ENCODE results near the gene CDY1. TPM values are rescaled to one million over a fixed set of nuclear protein-coding genes. Genes with fewer than 3 reads are reported as not detected.
"Not testable (repeated sequence)": the region's sequence is repeated elsewhere in the genome, so short reads cannot be mapped to it uniquely, and the experiment has no call there.

The CDY1 gene, protein sequence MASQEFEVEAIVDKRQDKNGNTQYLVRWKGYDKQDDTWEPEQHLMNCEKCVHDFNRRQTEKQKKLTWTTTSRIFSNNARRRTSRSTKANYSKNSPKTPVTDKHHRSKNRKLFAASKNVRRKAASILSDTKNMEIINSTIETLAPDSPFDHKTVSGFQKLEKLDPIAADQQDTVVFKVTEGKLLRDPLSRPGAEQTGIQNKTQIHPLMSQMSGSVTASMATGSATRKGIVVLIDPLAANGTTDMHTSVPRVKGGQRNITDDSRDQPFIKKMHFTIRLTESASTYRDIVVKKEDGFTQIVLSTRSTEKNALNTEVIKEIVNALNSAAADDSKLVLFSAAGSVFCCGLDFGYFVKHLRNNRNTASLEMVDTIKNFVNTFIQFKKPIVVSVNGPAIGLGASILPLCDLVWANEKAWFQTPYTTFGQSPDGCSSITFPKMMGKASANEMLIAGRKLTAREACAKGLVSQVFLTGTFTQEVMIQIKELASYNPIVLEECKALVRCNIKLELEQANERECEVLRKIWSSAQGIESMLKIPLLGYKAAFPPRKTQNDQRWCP
- not detected in 2 replicates for total RNA-seq (2014; rRNA removed; shearing (Covaris generic))

DNA sequence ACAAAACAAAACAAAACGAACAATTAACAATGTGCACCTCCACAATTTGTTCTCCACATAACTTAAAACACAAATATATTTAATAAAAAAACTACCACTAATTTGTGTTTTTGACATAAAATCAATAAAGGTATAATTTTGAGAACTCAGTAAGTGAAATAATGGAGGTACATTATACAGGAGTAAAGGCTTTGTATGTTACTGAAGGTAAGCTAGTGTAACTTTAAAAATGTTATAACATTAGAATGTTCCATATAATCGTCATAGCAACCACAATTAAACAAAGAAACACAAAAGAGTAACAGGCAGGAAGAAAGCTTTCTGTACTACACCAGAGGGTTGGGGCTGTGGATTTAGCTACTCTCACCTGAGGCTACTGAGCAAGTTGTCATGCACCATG lies at the start of gene CDY1:
Gene CDY1, plus strand, starts transcription at position 301 of the 400 bp plus-strand sequence. CDS start 326 bp downstream, outside the sequence.
- not testable (repeated sequence) for H3K36me3 ChIP-seq (replicated peaks; ENCODE audit: control insufficient read depth, insufficient read depth, low read length); H3K27me3 ChIP-seq (ENCODE audit: control insufficient read depth, insufficient read depth, low read length); DNase-seq; H3K4me3 ChIP-seq (ENCODE audit: insufficient read depth, low read depth, low read length)

DNA sequence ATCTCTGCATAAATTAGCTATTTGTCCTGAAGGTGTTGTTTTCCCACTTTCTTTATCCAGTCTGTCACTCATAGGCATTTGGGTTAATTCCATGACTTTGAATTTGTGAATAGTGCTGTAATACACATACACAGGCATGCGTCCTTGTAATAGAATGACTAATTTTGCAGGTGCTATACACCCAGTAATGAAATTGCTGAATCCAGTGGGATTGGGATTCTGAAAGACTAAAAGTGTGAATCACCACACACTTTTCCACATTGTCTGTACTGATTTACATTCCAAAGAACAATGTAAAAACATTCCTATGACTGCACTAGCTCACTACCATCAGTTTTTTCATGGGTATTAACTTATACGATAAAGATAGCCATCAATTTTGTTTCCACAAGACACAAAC lies 28.6 kb upstream of the CDY1 start:
- H3K4me3 ChIP-seq (ENCODE audit: insufficient read depth, low read depth, low read length); H3K27me3 ChIP-seq (ENCODE audit: control insufficient read depth, insufficient read depth, low read length); H3K36me3 ChIP-seq (replicated peaks; ENCODE audit: control insufficient read depth, insufficient read depth, low read length); DNase-seq: not testable (repeated sequence)

DNA sequence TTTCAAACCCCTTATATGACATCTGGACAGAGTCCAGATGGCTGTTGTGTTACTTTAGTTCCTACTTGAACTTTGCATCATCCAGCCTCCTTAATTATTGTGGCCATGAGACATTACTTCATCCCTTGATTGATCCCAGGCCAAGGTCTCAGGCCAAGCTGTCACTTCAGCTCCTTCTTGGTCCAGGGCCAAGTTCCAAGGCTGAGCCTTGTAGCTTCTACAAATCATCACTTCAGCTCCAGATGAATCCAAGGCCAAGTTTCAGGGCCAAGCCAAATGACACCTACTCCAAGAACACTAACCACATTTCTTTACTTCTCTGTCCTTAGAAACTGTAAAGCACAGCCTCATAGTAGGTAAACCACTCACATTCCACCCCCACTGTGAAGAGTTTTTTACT lies 1.7 kb upstream of the CDY1 start:
- not testable (repeated sequence) for H3K4me3 ChIP-seq (ENCODE audit: insufficient read depth, low read depth, low read length); H3K36me3 ChIP-seq (replicated peaks; ENCODE audit: control insufficient read depth, insufficient read depth, low read length); DNase-seq; H3K27me3 ChIP-seq (ENCODE audit: control insufficient read depth, insufficient read depth, low read length)

DNA sequence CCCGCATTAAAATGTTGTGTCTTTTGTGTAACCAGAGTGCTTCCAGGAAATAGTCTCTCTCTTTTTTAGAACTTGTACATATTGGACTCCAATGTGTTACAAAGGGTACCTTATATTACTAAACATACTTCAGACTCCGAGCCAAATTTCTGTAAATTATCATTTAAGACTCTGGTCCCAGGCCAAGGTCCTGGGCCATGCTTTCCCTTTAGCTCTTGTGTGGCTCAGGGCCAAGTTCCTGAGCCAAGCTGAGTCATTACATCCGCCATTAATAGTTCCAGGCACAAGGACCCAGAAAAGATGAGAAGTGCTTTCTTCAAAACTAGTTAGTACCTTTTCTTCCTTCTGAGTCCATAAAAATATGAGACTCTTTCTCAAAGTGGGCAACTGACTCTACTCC lies 4.6 kb downstream of the CDY1 start:
- H3K36me3 ChIP-seq (replicated peaks; ENCODE audit: control insufficient read depth, insufficient read depth, low read length); H3K27me3 ChIP-seq (ENCODE audit: control insufficient read depth, insufficient read depth, low read length); H3K4me3 ChIP-seq (ENCODE audit: insufficient read depth, low read depth, low read length); DNase-seq: not testable (repeated sequence)

DNA sequence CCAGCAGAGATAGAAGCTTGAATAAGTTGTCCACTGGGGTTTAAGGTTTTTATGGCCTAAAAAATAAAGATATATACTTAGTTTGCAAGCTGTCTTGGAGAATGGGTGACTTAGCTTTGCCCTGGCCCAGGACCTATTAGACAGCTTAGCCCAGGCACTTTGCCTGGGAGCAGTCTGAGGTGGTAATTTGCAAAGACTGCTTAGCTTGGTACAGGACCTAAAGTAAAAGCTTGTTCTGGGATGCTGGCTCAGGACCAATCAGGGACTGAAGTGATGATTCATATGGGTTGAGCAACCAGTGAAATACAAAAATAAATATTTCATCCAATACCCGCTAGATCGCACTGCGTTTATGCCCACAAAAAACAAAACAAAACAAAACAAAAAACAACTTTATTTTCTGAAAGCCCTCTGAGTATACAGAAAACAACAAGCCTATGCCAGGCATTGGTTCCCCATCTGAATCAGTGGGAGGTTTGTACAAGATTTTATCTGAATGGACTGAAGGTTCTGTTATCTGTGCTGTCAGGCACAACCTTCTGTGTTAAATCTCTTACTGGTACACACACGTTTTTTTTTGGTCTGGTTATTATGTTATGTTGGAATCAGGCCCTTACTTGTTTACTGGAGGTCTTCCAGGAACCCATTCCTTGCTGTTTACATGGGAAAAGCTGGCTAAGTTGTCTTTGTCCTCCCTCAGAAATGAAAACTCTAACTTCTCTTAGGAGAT lies 8.6 kb downstream of the CDY1 start:
- H3K4me3 ChIP-seq (ENCODE audit: insufficient read depth, low read depth, low read length); DNase-seq; H3K27me3 ChIP-seq (ENCODE audit: control insufficient read depth, insufficient read depth, low read length); H3K36me3 ChIP-seq (replicated peaks; ENCODE audit: control insufficient read depth, insufficient read depth, low read length): not testable (repeated sequence)

DNA sequence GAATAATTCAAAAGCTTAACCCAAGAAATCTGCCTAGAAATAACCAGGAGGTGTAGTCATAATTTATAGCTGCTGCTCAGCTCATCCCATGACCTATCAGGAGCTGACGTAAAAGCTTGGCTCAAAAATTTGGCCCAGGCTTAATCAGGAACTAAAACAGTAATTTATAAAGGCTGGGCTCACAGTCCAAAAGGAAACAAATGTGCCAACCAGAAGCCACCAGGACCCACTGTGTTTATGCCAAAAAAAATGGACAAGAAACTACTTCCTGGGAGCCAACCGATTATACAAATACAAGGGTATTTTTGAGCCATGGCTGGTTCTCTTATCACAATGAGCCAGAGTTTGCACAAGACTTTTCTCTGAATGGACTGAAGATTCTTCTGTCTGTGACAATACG lies 17.9 kb downstream of the CDY1 start:
- not testable (repeated sequence) for H3K4me3 ChIP-seq (ENCODE audit: insufficient read depth, low read depth, low read length); DNase-seq; H3K27me3 ChIP-seq (ENCODE audit: control insufficient read depth, insufficient read depth, low read length); H3K36me3 ChIP-seq (replicated peaks; ENCODE audit: control insufficient read depth, insufficient read depth, low read length)

GRCh38 chrY:25643024-25643915 lies 21.4 kb downstream of the CDY1 start:
- DNase-seq; H3K36me3 ChIP-seq (replicated peaks; ENCODE audit: control insufficient read depth, insufficient read depth, low read length); H3K4me3 ChIP-seq (ENCODE audit: insufficient read depth, low read depth, low read length); H3K27me3 ChIP-seq (ENCODE audit: control insufficient read depth, insufficient read depth, low read length): not testable (repeated sequence)

Measured in H7 (cell line).